ENCODE results near the gene CCDC91. TPM values are rescaled to one million over a fixed set of nuclear protein-coding genes. Genes with fewer than 3 reads are reported as not detected.

Gene CCDC91
- total RNA-seq, 4 donors from 2014 or later: 7.2 to 37.6 (median 22.7) TPM

DNA sequence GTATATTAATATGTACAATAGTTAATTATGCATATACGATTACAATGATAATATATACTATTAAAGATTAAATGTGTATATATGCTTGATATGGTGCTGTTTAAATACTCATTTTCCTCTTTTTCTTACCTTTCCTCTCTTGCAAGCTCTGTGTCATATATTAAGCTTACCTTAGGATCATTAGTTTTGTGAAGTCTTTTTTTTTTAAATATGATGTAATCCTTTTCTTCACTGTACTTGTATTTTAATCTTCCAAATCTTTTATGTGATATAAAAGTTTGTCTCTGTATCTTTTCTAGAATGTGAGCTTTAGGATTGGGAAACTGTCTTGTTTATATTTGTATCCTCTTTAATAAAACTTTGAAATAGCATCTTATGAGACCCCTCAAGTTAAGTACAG lies 88.7 kb downstream of the CCDC91 start:
- 97 to 98% methylated on average over 1 of the region's 1 CpG for WGBS, 2 donors
- no peaks in the 10 kb centered on the region for H3K9me3 ChIP-seq
- H3K27me3 ChIP-seq: no peaks in the 10 kb centered on the region
- H3K27ac ChIP-seq: no peak overlapping the region
- H3K4me3 ChIP-seq: no peak overlapping the region
- DNase-seq: no peak
- intact Hi-C loops (cut with DNase I): no loop called here
- no peaks in the 10 kb centered on the region for H3K36me3 ChIP-seq
- H3K4me1 ChIP-seq: no peaks in the 10 kb centered on the region
- TF ChIP-seq, protein P1, sequence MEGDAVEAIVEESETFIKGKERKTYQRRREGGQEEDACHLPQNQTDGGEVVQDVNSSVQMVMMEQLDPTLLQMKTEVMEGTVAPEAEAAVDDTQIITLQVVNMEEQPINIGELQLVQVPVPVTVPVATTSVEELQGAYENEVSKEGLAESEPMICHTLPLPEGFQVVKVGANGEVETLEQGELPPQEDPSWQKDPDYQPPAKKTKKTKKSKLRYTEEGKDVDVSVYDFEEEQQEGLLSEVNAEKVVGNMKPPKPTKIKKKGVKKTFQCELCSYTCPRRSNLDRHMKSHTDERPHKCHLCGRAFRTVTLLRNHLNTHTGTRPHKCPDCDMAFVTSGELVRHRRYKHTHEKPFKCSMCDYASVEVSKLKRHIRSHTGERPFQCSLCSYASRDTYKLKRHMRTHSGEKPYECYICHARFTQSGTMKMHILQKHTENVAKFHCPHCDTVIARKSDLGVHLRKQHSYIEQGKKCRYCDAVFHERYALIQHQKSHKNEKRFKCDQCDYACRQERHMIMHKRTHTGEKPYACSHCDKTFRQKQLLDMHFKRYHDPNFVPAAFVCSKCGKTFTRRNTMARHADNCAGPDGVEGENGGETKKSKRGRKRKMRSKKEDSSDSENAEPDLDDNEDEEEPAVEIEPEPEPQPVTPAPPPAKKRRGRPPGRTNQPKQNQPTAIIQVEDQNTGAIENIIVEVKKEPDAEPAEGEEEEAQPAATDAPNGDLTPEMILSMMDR (IDR thresholded peaks at IDR 0.05): no peak
- TF ChIP-seq POLR2A (IDR thresholded peaks at IDR 0.05): no peak

DNA sequence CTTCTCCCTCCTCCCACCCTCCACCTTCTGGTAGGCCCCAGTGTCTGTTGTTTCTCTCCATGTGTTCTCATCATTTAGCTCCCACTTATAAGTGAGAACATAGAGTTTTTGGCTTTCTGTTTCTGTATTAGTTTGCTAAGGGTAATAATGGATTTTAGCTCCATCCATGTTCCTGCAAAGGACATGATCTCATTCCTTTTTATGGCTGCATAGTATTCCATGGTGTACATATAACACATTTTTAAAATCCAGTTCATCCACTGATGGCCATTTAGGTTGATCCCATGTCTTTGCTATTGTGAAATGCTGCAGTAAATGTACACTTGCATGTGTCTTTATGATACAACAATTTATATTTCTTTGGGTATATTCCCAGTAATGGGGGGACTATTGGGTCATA lies 96.1 kb downstream of the CCDC91 start:
- Histone ChIP-seq H3K9me3 (peaks cover 0 to 34% (median 20%) of the 10 kb centered on the region in 3 donors), H3K27me3 (no peaks in the 10 kb centered on the region), H3K27ac (no peak overlapping the region), H3K4me1 (no peaks in the 10 kb centered on the region), H3K4me3 (no peak overlapping the region), H3K36me3 (peaks cover 0 to 4% (median 0%) of the 10 kb centered on the region in 3 donors)
- TF ChIP-seq POLR2A (IDR thresholded peaks at IDR 0.05): no peak
- TF ChIP-seq, protein P1 (IDR thresholded peaks at IDR 0.05): no peak
- intact Hi-C loops (cut with DNase I): no loop called here
- DNase-seq: no peak

DNA sequence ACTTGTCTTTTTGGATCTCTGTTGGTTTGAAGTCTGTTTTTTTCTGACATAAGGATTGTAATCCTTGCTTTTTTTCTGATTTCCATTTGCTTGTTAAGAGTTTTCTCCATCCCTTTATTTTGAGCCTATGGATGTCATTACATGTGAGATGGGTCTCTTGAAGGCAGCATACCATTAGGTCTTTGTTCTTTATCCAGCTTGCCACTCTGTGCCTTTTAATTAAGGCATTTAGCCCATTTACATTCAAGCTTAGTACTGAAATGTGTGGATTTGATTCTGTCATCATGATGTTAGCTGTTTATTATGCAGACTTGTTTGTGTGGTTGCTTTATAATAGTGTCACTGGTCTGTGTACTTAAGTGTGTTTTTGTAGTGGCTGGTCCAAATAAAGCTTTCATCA lies 100.0 kb downstream of the CCDC91 start:
- intact Hi-C loops (cut with DNase I): no loop called here
- no peak for DNase-seq
- no peaks in the 10 kb centered on the region for H3K4me1 ChIP-seq
- peaks cover 0 to 41% (median 20%) of the 10 kb centered on the region in 3 donors for H3K9me3 ChIP-seq
- TF ChIP-seq POLR2A (IDR thresholded peaks at IDR 0.05): no peak
- TF ChIP-seq, protein P1 (IDR thresholded peaks at IDR 0.05): no peak
- H3K27ac ChIP-seq: no peak overlapping the region
- peaks cover 0 to 24% (median 0%) of the 10 kb centered on the region in 3 donors for H3K36me3 ChIP-seq
- no peak overlapping the region for H3K4me3 ChIP-seq
- H3K27me3 ChIP-seq: no peaks in the 10 kb centered on the region

DNA sequence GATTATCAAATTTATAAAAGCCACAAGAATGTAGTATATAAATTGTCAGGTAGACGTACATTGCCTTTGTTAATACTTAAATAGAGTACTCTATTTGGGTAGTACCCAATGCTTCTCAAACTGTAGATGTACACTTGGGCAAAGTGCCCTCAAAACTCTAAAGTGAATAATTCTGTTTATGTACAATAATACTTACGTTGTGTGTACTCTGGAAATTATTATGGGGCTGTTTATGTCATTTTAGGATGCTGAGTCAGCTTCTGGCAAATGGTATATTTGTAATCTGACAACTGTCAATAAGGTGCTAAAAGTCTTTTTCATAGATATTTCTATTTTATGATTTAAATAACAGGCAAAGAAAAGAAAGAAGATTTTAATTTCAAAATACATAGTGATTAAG lies 102.4 kb downstream of the CCDC91 start:
- Histone ChIP-seq H3K36me3 (peaks cover 0 to 24% (median 0%) of the 10 kb centered on the region in 3 donors), H3K4me3 (no peak overlapping the region), H3K9me3 (peaks cover 0 to 41% (median 20%) of the 10 kb centered on the region in 3 donors), H3K27ac (no peak overlapping the region), H3K4me1 (no peaks in the 10 kb centered on the region), H3K27me3 (no peaks in the 10 kb centered on the region)
- no peak for TF ChIP-seq POLR2A (IDR thresholded peaks at IDR 0.05)
- TF ChIP-seq, protein P1 (IDR thresholded peaks at IDR 0.05): no peak
- 74 to 86% methylated on average over 2 of the region's 2 CpGs for WGBS, 2 donors
- DNase-seq: no peak
- intact Hi-C loops (cut with DNase I): no loop called here

DNA sequence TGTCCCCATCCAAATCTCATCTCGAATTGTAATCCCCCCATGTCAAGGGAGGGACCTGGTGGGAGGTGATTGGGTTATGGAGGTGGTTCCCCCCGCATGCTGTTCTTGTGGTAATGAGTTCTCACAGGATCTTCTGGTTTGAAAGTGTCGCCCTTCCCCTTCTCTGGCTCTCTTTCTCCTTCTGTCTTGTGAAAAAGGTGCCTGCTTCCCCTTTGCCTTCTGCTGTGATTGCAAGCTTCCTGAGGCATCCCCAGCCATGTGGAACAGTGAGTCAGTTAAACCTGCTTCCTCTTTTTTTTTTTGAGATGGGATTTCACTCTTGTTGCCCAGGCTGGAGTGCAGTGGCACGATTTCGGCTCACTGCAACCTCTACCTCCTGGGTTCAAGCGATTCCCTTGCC lies 104.0 kb downstream of the CCDC91 start:
- TF ChIP-seq, protein P1 (IDR thresholded peaks at IDR 0.05): no peak
- no peak for TF ChIP-seq POLR2A (IDR thresholded peaks at IDR 0.05)
- Histone ChIP-seq H3K27ac (no peak overlapping the region), H3K36me3 (peaks cover 0 to 24% (median 0%) of the 10 kb centered on the region in 3 donors), H3K4me1 (no peaks in the 10 kb centered on the region), H3K4me3 (no peak overlapping the region), H3K9me3 (peaks cover 0 to 27% (median 13%) of the 10 kb centered on the region in 3 donors), H3K27me3 (no peaks in the 10 kb centered on the region)
- intact Hi-C loops (cut with DNase I): no loop called here
- WGBS, 2 donors: 65 to 80% methylated on average over 3 to 6 of the region's 6 CpGs
- DNase-seq: no peak
